ENCODE data around the gene SLC41A2.

GRCh38 chr12:104960464-104960863 lies 2.4 kb upstream of the SLC41A2 start:
- TF ChIP-seq HDGF (IDR thresholded peaks at IDR 0.05; ENCODE audit: borderline replicate concordance), result no peak
- no peak for TF ChIP-seq SP1 (IDR thresholded peaks at IDR 0.05)
- no peak for TF ChIP-seq FOXM1 (IDR thresholded peaks at IDR 0.05; ENCODE audit: borderline replicate concordance)
- TF ChIP-seq LEF1 (IDR thresholded peaks at IDR 0.05; ENCODE audit: borderline replicate concordance), result no peak
- TF ChIP-seq SUZ12 (IDR thresholded peaks at IDR 0.05), result no peak
- TF ChIP-seq, protein P1, sequence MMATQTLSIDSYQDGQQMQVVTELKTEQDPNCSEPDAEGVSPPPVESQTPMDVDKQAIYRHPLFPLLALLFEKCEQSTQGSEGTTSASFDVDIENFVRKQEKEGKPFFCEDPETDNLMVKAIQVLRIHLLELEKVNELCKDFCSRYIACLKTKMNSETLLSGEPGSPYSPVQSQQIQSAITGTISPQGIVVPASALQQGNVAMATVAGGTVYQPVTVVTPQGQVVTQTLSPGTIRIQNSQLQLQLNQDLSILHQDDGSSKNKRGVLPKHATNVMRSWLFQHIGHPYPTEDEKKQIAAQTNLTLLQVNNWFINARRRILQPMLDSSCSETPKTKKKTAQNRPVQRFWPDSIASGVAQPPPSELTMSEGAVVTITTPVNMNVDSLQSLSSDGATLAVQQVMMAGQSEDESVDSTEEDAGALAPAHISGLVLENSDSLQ (IDR thresholded peaks at IDR 0.05), result no peak
- TF ChIP-seq BHLHE40 (IDR thresholded peaks at IDR 0.05; ENCODE audit: borderline replicate concordance), result no peak
- TF ChIP-seq FOXK2 (IDR thresholded peaks at IDR 0.05), result no peak
- no peak for TF ChIP-seq TARDBP (IDR thresholded peaks at IDR 0.05)
- no peak for TF ChIP-seq NFRKB (IDR thresholded peaks at IDR 0.05)

Measured in HEK293T (cell line).